HG02763 (cell line): ENCODE results near the gene EOGT.

ENCODE experiments used
- ATAC-seq: cut with Tn5 transposase; IDR thresholded peaks from one replicate; pipeline ENCODE4 v1.9.1; 2021; ENCODE audit warnings: mild to moderate bottlenecking, moderate library complexity; ENCODE audit not compliant: unreplicated experiment

The EOGT gene

DNA sequence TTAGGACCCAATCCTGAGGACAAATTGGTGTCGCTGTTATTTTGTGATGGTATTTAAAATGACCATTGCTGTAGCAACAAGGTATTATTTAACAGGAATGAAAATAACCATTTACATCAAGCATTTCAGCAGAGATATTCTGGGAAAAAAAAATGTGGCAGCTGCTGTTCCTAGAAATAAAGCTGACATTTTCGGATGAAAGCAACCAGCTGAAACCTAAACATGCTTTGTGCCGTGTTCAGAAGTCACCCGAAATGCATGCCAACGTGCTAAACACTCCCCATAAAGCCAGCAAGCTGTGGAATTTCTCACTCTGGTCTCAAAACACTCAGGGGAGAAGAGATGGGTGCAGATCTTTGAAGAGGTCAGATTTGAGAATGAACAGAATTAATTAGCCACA lies 49.6 kb downstream of the EOGT start:
- no peak for ATAC-seq

DNA sequence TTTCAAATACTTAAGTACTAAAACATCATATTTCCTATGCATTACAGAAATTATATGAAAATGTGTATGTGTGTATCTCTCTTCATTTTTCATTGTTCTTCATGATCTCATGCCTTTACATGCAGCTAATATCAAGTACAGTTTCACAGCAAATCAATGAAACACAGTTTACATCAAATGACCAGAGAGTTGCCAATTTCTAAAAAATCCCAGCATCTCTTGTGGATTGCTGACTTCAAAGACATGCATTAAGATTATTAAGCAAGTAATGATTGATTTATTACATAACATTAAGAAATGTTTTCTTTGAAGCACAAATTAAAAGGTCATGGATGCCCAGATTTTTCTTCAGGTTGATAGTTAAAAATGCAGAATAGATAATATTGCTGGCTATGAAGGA lies 50.1 kb downstream of the EOGT start:
- no peak for ATAC-seq

DNA sequence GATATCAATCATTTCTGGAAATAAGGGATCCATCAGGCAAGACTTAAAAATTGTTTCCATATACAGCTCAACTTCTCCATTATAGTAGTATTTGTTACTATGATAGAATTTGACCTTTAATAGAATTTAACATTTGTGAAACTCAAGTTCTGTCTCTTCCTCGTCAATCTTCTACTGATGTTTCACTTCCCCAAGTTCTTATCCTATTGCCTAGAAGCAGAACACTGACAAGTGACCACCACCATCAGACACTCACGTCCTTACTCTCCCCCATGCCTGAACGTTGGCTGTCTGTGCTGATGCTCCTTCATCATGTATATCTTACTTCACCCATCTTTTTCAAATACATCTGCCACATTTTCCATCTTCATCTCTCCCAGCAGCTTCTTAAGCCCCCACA lies 54.6 kb downstream of the EOGT start:
- no peak for ATAC-seq

DNA sequence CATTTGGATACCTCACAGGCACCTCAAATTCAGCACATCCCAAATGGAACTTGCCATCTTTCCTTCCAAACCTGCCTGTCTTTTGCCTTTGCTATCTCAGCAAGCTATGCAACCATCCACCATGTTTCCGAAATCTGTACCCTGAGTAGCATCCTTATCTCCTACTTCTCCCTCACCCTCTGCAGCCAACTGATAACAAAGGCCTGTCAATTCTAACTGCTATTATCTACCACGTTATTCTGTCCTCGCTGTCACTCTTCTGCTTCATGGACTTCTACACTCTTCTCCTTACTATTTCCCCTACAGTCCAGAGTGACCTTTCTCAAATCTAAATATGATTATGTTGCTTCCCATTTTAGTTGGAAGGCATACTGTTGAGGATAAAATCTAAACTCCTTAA lies 55.6 kb downstream of the EOGT start:
- ATAC-seq: no peak

DNA sequence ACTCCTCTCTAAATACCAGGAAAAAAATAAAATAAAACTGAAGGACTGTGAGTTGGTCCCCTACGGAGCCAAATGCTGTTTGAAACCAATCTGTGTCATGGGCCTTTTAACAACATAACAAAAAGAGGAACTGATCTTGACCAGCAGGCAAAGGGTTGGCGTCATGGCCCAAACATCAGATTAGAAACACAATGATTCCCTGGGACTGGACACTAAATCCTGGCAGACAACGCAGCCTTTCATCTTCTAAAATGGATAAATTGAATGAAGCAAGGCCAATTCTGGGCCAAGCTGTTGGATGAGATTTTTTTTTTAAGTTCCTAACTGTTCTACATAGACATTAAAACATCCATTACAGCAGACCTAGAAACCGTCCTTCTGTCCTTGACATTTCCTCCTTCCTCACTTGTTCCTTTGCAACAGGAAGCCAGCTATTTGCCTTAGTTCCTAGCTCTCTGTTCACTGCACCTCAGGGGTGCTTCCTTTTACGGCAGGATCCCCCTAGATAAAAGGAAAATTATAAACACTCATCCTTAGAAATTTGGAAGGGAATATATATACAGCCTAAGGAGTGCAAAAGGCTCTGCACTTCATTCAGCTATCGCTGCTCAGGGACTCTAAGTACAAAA lies 59.6 kb downstream of the EOGT start:
- no peak for ATAC-seq

DNA sequence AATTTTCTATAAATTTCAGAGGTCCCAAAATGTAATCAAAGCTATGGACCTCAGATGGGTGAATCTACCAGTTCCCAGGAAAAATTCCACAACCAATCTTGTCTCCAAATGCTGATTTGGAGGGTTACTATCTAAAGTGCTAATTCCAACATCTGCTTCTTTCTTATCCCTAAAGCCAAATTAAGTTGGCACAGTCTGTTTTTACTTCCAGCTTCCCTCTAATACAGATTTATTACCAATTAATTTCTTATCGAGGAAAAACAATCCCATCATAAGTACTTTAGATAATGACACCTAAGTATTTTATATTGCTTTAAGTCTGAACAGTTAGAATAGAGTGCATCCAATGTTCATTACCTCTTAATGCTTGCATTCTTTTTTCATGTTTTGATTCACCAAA lies 68.3 kb downstream of the EOGT start:
- ATAC-seq: no peak

DNA sequence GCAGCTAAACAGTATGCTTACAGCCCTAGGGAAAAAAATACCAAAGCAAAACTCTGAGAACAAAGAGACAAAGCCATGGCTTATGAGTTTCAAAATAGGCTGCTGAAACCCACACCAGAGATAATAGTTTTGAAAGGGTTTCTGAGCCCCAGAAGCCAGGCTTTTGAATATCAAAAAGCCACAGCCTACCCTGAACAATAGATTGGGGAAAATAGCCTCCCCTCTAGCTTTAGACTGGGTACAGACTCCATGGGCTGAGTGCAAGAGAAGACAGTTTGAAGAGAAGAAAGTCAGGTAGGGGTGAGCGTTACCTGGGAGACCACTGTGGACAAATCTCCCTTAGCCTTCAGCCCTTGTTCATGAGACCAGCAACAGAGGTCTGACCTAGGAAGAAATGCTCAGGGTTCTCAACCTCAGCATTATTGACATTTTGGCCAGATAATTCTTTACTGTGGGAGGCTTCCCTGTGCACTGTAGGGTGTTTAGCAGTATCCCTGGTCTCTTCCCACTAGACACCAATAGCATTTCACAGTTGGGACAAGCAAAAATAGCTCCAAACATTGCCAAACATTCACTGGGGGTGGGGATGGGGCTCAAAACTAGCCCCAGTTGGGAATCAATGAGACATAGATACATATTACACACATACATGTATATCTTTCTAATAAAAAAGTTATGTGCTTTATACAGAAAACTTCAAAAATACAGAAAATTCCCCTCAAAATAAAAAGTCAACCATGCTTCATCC lies 69.6 kb downstream of the EOGT start:
- ATAC-seq: no peak

DNA sequence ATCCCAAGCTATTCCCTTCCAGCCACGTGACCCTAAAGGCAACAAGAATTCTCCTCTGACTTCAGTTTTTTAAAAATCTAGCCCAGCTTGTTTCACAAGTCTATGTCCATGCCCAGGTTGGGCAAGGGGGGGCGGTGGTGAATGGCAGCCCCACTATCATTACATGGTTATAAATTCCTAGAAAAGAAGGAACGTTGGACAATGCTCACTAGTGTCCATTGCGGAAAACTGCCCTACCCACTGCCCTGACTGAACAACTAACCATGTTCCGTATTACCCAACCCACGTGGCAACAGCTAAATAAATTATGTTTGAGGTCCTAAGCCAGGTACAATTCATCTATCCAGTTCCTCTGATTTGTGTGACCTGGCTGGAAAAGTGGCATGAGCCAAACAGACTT lies 72.4 kb downstream of the EOGT start:
- ATAC-seq: no peak

DNA sequence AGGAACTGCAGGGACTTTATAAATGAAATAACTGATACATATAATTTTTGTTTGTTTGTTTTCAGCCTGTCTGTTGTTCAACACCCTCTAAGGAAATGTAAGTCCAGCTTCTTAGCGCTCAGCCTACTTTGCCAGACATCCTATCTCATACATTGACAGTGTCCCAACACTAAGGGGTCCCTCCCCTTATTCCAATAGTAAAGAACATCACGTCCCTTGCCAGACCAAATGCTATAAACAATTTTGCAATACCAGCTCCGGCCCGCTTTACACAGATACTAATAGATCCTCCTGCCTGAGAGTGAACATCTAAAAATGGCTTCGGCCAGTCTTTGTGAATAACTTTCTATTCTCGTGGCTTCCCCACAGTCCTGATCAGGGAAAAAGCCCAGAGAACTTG lies 76.6 kb downstream of the EOGT start:
- no peak for ATAC-seq

DNA sequence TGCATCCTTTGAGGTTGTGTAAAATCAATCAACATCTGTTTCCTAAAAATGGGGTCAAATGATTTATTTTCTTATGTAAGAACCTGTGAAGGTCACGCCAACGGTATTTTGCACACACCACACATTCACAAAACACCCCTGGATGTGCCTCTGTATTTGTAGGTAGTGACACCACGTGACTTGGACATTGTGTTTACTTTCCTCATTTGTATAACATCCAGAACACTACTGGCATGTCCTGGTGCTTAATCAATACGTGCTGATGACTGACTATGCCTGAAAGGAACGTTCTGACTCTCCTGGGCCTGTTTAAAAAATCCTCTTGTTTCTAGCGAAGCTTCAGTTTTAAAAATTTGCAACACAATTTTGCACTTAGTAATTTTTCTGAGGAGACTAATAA lies 77.7 kb downstream of the EOGT start:
- no peak for ATAC-seq

DNA sequence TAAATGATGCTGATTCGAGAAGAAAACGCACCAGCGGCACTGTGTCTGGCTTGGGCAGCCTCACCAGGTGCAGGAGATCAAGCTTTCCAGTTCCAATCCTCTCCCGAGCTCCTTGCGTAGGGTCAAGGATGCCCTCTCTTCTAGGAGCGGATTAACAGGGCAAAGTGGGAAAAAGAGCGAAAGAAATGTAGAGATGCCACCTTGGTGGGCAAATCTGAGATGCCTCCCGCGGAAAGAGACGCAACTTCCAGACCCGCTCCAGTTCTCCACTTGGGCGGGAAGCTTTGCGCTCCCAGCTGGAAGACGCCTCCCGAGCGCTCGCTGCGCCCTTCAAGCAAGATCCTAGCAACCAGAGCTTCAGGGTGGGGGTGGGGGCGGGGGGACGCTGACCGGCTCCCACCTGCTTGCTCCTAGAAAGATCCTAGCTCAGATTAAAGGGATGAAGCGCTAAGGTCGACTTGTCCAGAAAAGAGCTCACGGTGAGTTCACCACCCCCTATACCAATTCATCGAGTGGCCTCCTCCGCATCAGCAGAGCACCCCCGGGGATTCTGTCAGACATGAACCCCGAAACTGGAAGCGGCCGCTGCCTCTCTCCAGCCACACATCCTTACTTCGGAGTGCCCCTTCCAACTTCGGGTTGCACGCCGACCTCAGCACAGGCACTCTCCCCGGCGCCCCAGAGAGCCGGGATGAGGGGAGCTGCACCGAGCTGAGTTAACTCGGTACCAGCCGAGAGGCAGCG lies 81.9 kb downstream of the EOGT start:
- ATAC-seq: no peak
